Smooth muscle cell (in vitro differentiated cells): ENCODE results near the gene GRAMD1B. TPM values are rescaled to one million over a fixed set of nuclear protein-coding genes. Genes with fewer than 3 reads are reported as not detected.

Experiments
- DNase-seq: peaks from one replicate; lab custom pipeline; 2025; ENCODE audit not compliant: unreplicated experiment; lab: John Stamatoyannopoulos, UW
- H2AFZ ChIP-seq: fragments of 200-600 bp; sonication (generic); 2 replicates; pipeline ENCODE4 v1.6.0; 2016; ENCODE audit warnings: antibody characterized with exemption, low read depth, mild to moderate bottlenecking
- H3F3A ChIP-seq: fragments of 200-600 bp; sonication (generic); 2 replicates; pipeline ENCODE4 v1.6.0; 2017; ENCODE audit warnings: antibody characterized with exemption, low read depth
- H3K27ac ChIP-seq: fragments of 200-600 bp; sonication (generic); 2 replicates; pipeline ENCODE4 v1.5.1; 2016; ENCODE audit warnings: low read depth, mild to moderate bottlenecking
- H3K27me3 ChIP-seq: fragments of 200-600 bp; sonication (generic); 2 replicates; pipeline ENCODE4 v1.6.1; 2016; ENCODE audit warnings: low read depth, mild to moderate bottlenecking
- H3K36me3 ChIP-seq: fragments of 200-600 bp; sonication (generic); 2 replicates; pipeline ENCODE4 v1.5.1; 2016; ENCODE audit warnings: low read depth
- H3K4me1 ChIP-seq: fragments of 200-600 bp; sonication (generic); 2 replicates; pipeline ENCODE4 v1.5.1; 2016; ENCODE audit warnings: low read depth
- H3K4me2 ChIP-seq: fragments of 200-600 bp; sonication (generic); 2 replicates; pipeline ENCODE4 v1.6.0; 2016; ENCODE audit warnings: mild to moderate bottlenecking
- H3K4me3 ChIP-seq: fragments of 200-600 bp; sonication (generic); 2 replicates; pipeline ENCODE4 v1.5.1; 2016; ENCODE audit warnings: mild to moderate bottlenecking
- H3K79me2 ChIP-seq: fragments of 200-600 bp; sonication (generic); 2 replicates; pipeline ENCODE4 v1.6.0; 2016; ENCODE audit warnings: low read depth, mild to moderate bottlenecking
- H3K9ac ChIP-seq: fragments of 200-600 bp; sonication (generic); 2 replicates; pipeline ENCODE4 v1.6.0; 2016; ENCODE audit warnings: low read depth
- H3K9me3 ChIP-seq: fragments of 200-600 bp; sonication (generic); replicated peaks from 2 replicates; pipeline ENCODE4 v1.5.1; 2016; ENCODE audit warnings: low read depth
- H4K20me1 ChIP-seq: fragments of 200-600 bp; sonication (generic); 2 replicates; pipeline ENCODE4 v1.6.0; 2016; ENCODE audit warnings: low read depth
- CTCF ChIP-seq: fragments of 200-600 bp; sonication (generic); IDR thresholded peaks from 2 replicates; pipeline ENCODE4 v1.5.1; 2017; ENCODE audit warnings: borderline replicate concordance, mild to moderate bottlenecking, antibody characterized with exemption; ENCODE audit not compliant: insufficient read depth, poor library complexity, severe bottlenecking
- WGBS: methylation state at CpG from one replicate; pipeline ENCODE4 v1.1.7; 2016; ENCODE audit warnings: low lambda C conversion rate; 5-methylcytosine and 5-hydroxymethylcytosine counted together
- polyA plus RNA-seq: library from polyadenylated mRNA; unstranded; fragments of >200 nt; fragmentation: Nextera tagmentation; extraction: Ambion mirVana; gene quantifications from 2 replicates; pipeline ENCODE4 v1.2.1, GENCODE V29; 2016
- total RNA-seq: library from RNA; depleted of rRNA; stranded (reverse); fragments of >200 nt; gene quantifications from 2 replicates; pipeline ENCODE4 v1.2.3, GENCODE V29; 2014

The GRAMD1B gene
- total and polyA plus RNA-seq, 2 experiments from 2014 or later: 2.4 to 3.4 TPM

- no peak overlapping the region for H3K4me2 ChIP-seq
- no peaks in the 10 kb centered on the region for H3K79me2 ChIP-seq
- H3K27me3 ChIP-seq: no peaks in the 10 kb centered on the region
- H2AFZ ChIP-seq: no peak overlapping the region
- no peak overlapping the region for H3K4me3 ChIP-seq
- H3K9ac ChIP-seq: no peak overlapping the region
- WGBS: 77% methylated on average over 5 of the region's 5 CpGs
- H3F3A ChIP-seq: peaks cover 8% of the 10 kb centered on the region
- H3K4me1 ChIP-seq: peaks cover 38% of the 10 kb centered on the region
- TF ChIP-seq CTCF: no peak
- H3K9me3 ChIP-seq: no peaks in the 10 kb centered on the region
- DNase-seq: no peak
- no peak overlapping the region for H3K27ac ChIP-seq
- H4K20me1 ChIP-seq: no peaks in the 10 kb centered on the region
- no peaks in the 10 kb centered on the region for H3K36me3 ChIP-seq
Observed at GRCh38 chr11:123493349-123494063, 63.4 kb downstream of the GRAMD1B start.

- peak overlapping the region; percentile 16 for H3K27ac ChIP-seq
- peaks cover 38% of the 10 kb centered on the region for H3K4me1 ChIP-seq
- H3K27me3 ChIP-seq: no peaks in the 10 kb centered on the region
- no peaks in the 10 kb centered on the region for H4K20me1 ChIP-seq
- no peak overlapping the region for H2AFZ ChIP-seq
- H3K79me2 ChIP-seq: no peaks in the 10 kb centered on the region
- H3K9ac ChIP-seq: no peak overlapping the region
- no peak for TF ChIP-seq CTCF
- peak overlapping the region; percentile 60 for H3K4me2 ChIP-seq
- no peak overlapping the region for H3K4me3 ChIP-seq
- H3K9me3 ChIP-seq: no peaks in the 10 kb centered on the region
- peaks cover 8% of the 10 kb centered on the region for H3F3A ChIP-seq
- no peak for DNase-seq
- no peaks in the 10 kb centered on the region for H3K36me3 ChIP-seq
- WGBS: 29% methylated on average over 6 of the region's 6 CpGs
Observed at GRCh38 chr11:123494195-123495050, 64.4 kb downstream of the GRAMD1B start.

GRCh38 chr11:123504401-123504800 is 74.3 kb downstream of the GRAMD1B start:
- H3K36me3 ChIP-seq: no peaks in the 10 kb centered on the region
- peaks cover 8% of the 10 kb centered on the region for H3K4me1 ChIP-seq
- no peak for DNase-seq
- H3K27ac ChIP-seq: no peak overlapping the region
- no peaks in the 10 kb centered on the region for H3K9me3 ChIP-seq
- WGBS: 91% methylated on average over 5 of the region's 5 CpGs
- H3K9ac ChIP-seq: no peak overlapping the region
- H2AFZ ChIP-seq: no peak overlapping the region
- H3K79me2 ChIP-seq: no peaks in the 10 kb centered on the region
- no peak overlapping the region for H3K4me3 ChIP-seq
- H3F3A ChIP-seq: no peaks in the 10 kb centered on the region
- H3K4me2 ChIP-seq: no peak overlapping the region
- no peaks in the 10 kb centered on the region for H3K27me3 ChIP-seq
- no peak for TF ChIP-seq CTCF
- no peaks in the 10 kb centered on the region for H4K20me1 ChIP-seq
